Tibial nerve (tissue), 4 donors: ENCODE data around the gene TMC4.

Experiments used
- CTCF ChIP-seq, 5 experiments: fragments of 200-600 bp in 3 of 5; fragments of 450-650 bp in 2 of 5; sonication (generic) in 3 of 5; IDR thresholded peaks; one replicate each; pipeline ENCODE4 v1.5.1; 2016 to 2019; ENCODE audit warnings: antibody characterized with exemption in 5 of 5, mild to moderate bottlenecking in 3 of 5, moderate library complexity in 2 of 5
- EP300 ChIP-seq, 2 donors: sonication (generic); formaldehyde crosslinking; IDR thresholded peaks; one replicate each; pipeline ENCODE4 v1.6.1; 2017; ENCODE audit warnings: antibody characterized with exemption in 2 of 2, mild to moderate bottlenecking in 1 of 2
- POLR2A ChIP-seq, 2 donors: fragments of 450-650 bp; IDR thresholded peaks; one replicate each; pipeline ENCODE4 v1.6.1; 2017; ENCODE audit warnings: antibody characterized with exemption in 2 of 2, mild to moderate bottlenecking in 2 of 2, moderate library complexity in 2 of 2

- no peak for TF ChIP-seq CTCF (IDR thresholded peaks at IDR 0.05)
- TF ChIP-seq EP300 (IDR thresholded peaks at IDR 0.05): no peak
- no peak for TF ChIP-seq POLR2A (IDR thresholded peaks at IDR 0.05)
These were observed 48.6 kb downstream of the TMC4 start for GRCh38 chr19:54124393-54124792.
